ENCODE measurements around the gene CDHR3. TPM values are rescaled to one million over a fixed set of nuclear protein-coding genes. Genes with fewer than 3 reads are reported as not detected.

Gene CDHR3
- total and polyA plus RNA-seq, 2 donors (not counting 1 experiment from before 2014, with no cell fraction given), result 5.1 to 9.4 TPM

- Histone ChIP-seq H3K27ac (ENCODE audit: insufficient read depth, low read length) (no peak overlapping the region), H3K4me2 (ENCODE audit: extremely low read depth, insufficient read depth, low read length) (no peak overlapping the region), H3K4me1 (ENCODE audit: control insufficient read depth, extremely low read depth, insufficient read depth, low read length) (peaks cover 5% of the 10 kb centered on the region), H3K79me2 (ENCODE audit: control insufficient read depth, insufficient read depth, low read length) (no peaks in the 10 kb centered on the region), H4K20me1 (ENCODE audit: control insufficient read depth, extremely low read depth, insufficient read depth, low read length) (no peaks in the 10 kb centered on the region), H3K27me3 (ENCODE audit: control insufficient read depth, insufficient read depth, low read length) (peaks cover 13% of the 10 kb centered on the region), H3K36me3 (ENCODE audit: control insufficient read depth, insufficient read depth, low read length) (no peaks in the 10 kb centered on the region), H3K4me3 (replicated peaks in 1 of 4; ENCODE audit: control extremely low read depth in 1 of 4, insufficient read depth in 1 of 4, low read depth in 3 of 4, low read length in 4 of 4) (no peak overlapping the region), H2AFZ (ENCODE audit: low read length) (no peak overlapping the region), H3K9me3 (ENCODE audit: control insufficient read depth, insufficient read depth, low read depth, low read length) (no peaks in the 10 kb centered on the region), H3K9ac (ENCODE audit: insufficient read depth, low read length) (no peak overlapping the region)
- TF ChIP-seq EZH2 (IDR thresholded peaks at IDR 0.05; ENCODE audit: low read length, missing control alignments) (no peak), CTCF (conservative IDR thresholded peaks at IDR 0.05 in 1 of 2, IDR thresholded peaks at IDR 0.05 in 1 of 2; ENCODE audit: low read depth in 1 of 2, low read length in 2 of 2) (no peak)
- no peak for DNase-seq (ENCODE audit: low read depth in 2 of 2)
These were observed 84.1 kb downstream of the CDHR3 start for GRCh38 chr7:106047184-106047583.

DNA sequence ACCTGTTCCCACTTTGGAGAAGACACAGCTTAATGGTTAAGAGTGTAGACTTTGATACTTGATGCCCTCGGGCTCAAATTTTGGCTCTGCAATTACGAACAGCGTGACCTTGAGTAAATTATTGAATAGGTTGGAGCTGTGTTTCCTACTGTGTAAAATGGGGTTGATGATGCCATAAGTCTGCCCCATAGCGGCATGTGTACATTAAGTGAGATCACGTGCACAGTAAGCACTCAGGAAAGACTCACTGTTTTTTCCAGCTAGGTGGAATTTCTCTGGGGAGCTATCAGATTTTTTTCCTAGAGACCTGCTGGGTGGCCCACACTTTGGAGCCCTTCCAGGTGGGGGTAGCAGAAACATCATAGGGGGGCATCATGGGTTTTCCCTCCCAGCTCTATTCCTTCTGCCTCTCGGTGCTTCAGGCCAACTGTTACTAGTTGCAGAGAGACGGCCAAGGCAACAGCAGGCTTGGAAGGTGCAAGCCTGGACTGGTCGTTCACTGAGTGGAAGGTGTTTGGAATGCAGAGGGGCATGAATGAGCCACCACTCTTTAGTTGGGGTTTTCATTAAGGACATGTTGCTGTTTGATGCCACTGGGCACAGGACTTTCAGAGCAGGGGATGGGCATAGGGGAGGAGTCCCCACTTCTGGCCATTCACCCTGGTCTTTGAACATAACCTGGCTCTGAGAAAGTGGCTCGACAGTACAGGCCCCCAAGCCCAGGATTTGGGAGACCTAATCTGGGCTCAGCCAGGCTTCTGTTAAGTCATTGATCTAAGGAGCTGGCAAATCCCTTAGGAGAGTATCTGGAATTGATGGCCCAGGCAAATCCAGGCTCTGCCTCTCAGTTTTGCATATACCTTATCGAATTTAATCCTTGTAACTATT, 85.0 kb downstream of the CDHR3 start:
- H2AFZ ChIP-seq (ENCODE audit: low read length), result no peak overlapping the region
- peaks cover 5% of the 10 kb centered on the region for H3K4me1 ChIP-seq (ENCODE audit: control insufficient read depth, extremely low read depth, insufficient read depth, low read length)
- DNase-seq (ENCODE audit: low read depth in 2 of 2), result no peak
- H3K27ac ChIP-seq (ENCODE audit: insufficient read depth, low read length), result no peak overlapping the region
- no peaks in the 10 kb centered on the region for H3K9me3 ChIP-seq (ENCODE audit: control insufficient read depth, insufficient read depth, low read depth, low read length)
- H3K4me3 ChIP-seq (replicated peaks in 1 of 4; ENCODE audit: control extremely low read depth in 1 of 4, insufficient read depth in 1 of 4, low read depth in 3 of 4, low read length in 4 of 4), result no peak overlapping the region
- no peaks in the 10 kb centered on the region for H4K20me1 ChIP-seq (ENCODE audit: control insufficient read depth, extremely low read depth, insufficient read depth, low read length)
- no peak overlapping the region for H3K9ac ChIP-seq (ENCODE audit: insufficient read depth, low read length)
- peaks cover 13% of the 10 kb centered on the region for H3K27me3 ChIP-seq (ENCODE audit: control insufficient read depth, insufficient read depth, low read length)
- TF ChIP-seq CTCF (conservative IDR thresholded peaks at IDR 0.05 in 1 of 2, IDR thresholded peaks at IDR 0.05 in 1 of 2; ENCODE audit: low read depth in 1 of 2, low read length in 2 of 2) (no peak), EZH2 (IDR thresholded peaks at IDR 0.05; ENCODE audit: low read length, missing control alignments) (no peak)
- H3K4me2 ChIP-seq (ENCODE audit: extremely low read depth, insufficient read depth, low read length), result no peak overlapping the region
- H3K79me2 ChIP-seq (ENCODE audit: control insufficient read depth, insufficient read depth, low read length), result no peaks in the 10 kb centered on the region
- H3K36me3 ChIP-seq (ENCODE audit: control insufficient read depth, insufficient read depth, low read length), result no peaks in the 10 kb centered on the region

DNA sequence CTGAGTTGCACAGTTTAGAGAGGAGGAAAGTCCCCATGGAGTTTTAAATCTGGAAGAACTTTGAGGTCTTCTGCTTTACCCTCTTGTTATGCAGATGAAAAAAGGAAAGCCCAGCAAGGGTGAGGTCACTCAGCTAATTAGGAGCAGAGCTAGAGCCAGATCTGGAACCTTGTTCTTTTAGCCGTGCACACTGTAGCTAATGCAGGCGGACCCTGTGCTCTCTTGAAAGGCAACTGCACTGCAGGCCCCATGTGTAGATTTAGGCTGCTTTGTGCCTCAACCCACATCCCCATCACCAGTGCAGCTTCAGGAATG, 85.6 kb downstream of the CDHR3 start:
- peaks cover 14% of the 10 kb centered on the region for H3K27me3 ChIP-seq (ENCODE audit: control insufficient read depth, insufficient read depth, low read length)
- no peaks in the 10 kb centered on the region for H3K79me2 ChIP-seq (ENCODE audit: control insufficient read depth, insufficient read depth, low read length)
- H3K9ac ChIP-seq (ENCODE audit: insufficient read depth, low read length), result no peak overlapping the region
- TF ChIP-seq CTCF (conservative IDR thresholded peaks at IDR 0.05 in 1 of 2, IDR thresholded peaks at IDR 0.05 in 1 of 2; ENCODE audit: low read depth in 1 of 2, low read length in 2 of 2) (no peak), EZH2 (IDR thresholded peaks at IDR 0.05; ENCODE audit: low read length, missing control alignments) (no peak)
- no peaks in the 10 kb centered on the region for H4K20me1 ChIP-seq (ENCODE audit: control insufficient read depth, extremely low read depth, insufficient read depth, low read length)
- no peak overlapping the region for H3K4me2 ChIP-seq (ENCODE audit: extremely low read depth, insufficient read depth, low read length)
- H3K27ac ChIP-seq (ENCODE audit: insufficient read depth, low read length), result no peak overlapping the region
- no peaks in the 10 kb centered on the region for H3K9me3 ChIP-seq (ENCODE audit: control insufficient read depth, insufficient read depth, low read depth, low read length)
- DNase-seq (ENCODE audit: low read depth in 2 of 2), result no peak
- H3K4me1 ChIP-seq (ENCODE audit: control insufficient read depth, extremely low read depth, insufficient read depth, low read length), result peaks cover 5% of the 10 kb centered on the region
- no peak overlapping the region for H3K4me3 ChIP-seq (replicated peaks in 1 of 4; ENCODE audit: control extremely low read depth in 1 of 4, insufficient read depth in 1 of 4, low read depth in 3 of 4, low read length in 4 of 4)
- H3K36me3 ChIP-seq (ENCODE audit: control insufficient read depth, insufficient read depth, low read length), result no peaks in the 10 kb centered on the region
- no peak overlapping the region for H2AFZ ChIP-seq (ENCODE audit: low read length)

All from fibroblast of lung (primary cell).